Measurements from ENCODE around the gene UGT3A2.

UGT3A2 gene

DNA sequence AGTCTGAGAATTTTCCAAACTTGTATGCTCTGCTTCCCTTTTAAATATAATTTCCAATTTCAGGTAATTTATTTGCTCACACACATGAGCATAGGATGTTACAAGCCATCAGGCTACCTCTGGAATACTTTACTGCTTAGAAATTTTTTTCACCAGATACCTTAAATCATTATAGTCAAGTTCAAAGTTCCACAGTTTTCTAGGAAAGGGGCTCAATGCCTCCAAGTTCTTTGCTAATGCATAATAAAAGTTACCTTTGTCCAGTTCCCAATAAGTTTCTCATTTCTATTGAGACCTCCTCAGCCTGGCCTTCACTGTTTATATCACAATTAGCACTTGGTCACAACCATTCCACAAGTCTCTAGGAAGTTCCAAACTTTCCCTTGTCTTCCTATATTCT is 59.3 kb downstream of the UGT3A2 start:
- no peak for DNase-seq (ENCODE audit: low read depth, low spot score)

- no peak for DNase-seq (ENCODE audit: low read depth, low spot score)
Observed at GRCh38 chr5:36006163-36006562, 60.5 kb downstream of the UGT3A2 start.

DNA sequence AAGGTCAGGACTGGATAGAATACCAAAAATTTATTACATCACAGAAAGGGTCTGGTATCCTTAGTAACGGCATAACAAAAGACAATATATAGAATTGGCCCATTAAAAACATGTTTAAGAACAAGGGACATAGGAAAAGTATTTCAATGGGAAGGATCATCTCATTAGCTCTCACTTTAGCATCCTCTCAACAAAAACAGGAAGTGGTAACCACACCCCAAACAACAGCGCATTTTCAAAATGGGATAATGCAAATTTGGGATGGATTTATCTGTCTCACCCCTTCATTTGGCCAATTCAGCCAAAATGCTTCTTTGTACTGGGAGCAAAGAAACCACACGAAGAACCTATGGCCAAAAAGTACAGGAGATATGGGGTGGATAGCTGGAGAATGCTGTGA is 65.7 kb downstream of the UGT3A2 start:
- no peak for DNase-seq (ENCODE audit: low read depth, low spot score)

DNA sequence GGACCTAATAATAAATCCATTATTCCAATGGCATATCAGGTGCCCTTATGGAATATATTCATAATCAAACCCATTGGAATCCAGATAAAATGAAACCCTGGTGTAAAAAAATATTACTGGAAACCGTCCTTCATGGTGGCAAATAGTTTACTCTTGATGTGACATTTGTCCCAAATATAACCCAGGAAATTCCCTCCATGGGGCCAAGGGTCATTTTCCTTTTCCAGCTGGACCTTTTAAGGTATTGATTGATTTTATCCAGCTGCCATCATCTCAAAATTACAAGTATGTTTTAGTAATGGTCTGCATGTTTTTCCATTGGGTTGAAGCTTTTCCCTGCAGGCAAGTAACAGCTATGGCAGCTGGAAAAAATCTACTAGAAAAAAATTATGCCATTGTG is 67.1 kb downstream of the UGT3A2 start:
- no peak for DNase-seq (ENCODE audit: low read depth, low spot score)

DNA sequence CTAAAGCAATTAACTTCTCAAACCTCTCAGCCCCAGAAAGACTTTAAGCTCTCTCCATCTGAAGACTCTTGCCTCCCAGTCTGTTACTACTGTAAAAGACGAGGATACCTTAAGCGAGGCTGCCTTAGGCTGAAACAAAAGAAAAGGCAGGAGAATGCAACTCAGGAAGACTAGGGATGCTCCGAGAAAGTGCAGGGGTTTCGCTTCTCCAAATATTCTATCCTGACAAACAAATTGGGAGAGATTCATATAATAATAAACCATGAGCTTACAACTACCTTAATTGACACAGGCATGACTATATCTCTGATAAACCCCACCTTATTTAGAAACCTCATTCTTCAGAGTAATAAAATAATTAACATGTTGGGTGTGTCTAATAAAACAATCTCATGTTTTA is 70.6 kb downstream of the UGT3A2 start:
- DNase-seq (ENCODE audit: low read depth, low spot score) = no peak

- no peak for DNase-seq (ENCODE audit: low read depth, low spot score)
Observed at GRCh38 chr5:35990941-35991611, 75.6 kb downstream of the UGT3A2 start, which contains the start of gene UGT3A1. UGT3A1 (minus strand) TSS chr5:35991390; CDS start chr5:35991240, 150 bp downstream.

- no peak for DNase-seq (ENCODE audit: low read depth, low spot score)
Observed at GRCh38 chr5:35990520-35990919, 76.2 kb downstream of the UGT3A2 start.

GRCh38 chr5:35988529-35988928 is 78.2 kb downstream of the UGT3A2 start:
- no peak for DNase-seq (ENCODE audit: low read depth, low spot score)

- no peak for DNase-seq (ENCODE audit: low read depth, low spot score)
Observed at GRCh38 chr5:35987776-35988175, 78.9 kb downstream of the UGT3A2 start.
